ENCODE data around the gene PLEKHG4B. TPM values are rescaled to one million over a fixed set of nuclear protein-coding genes. Genes with fewer than 3 reads are reported as not detected.

PLEKHG4B gene
- total RNA-seq, 1 donor from 2014 or later, result 6.8 TPM

- DNase-seq (ENCODE audit: low spot score), result no peak
- TF ChIP-seq, protein P1, sequence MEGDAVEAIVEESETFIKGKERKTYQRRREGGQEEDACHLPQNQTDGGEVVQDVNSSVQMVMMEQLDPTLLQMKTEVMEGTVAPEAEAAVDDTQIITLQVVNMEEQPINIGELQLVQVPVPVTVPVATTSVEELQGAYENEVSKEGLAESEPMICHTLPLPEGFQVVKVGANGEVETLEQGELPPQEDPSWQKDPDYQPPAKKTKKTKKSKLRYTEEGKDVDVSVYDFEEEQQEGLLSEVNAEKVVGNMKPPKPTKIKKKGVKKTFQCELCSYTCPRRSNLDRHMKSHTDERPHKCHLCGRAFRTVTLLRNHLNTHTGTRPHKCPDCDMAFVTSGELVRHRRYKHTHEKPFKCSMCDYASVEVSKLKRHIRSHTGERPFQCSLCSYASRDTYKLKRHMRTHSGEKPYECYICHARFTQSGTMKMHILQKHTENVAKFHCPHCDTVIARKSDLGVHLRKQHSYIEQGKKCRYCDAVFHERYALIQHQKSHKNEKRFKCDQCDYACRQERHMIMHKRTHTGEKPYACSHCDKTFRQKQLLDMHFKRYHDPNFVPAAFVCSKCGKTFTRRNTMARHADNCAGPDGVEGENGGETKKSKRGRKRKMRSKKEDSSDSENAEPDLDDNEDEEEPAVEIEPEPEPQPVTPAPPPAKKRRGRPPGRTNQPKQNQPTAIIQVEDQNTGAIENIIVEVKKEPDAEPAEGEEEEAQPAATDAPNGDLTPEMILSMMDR (IDR thresholded peaks at IDR 0.05; ENCODE audit: unreplicated experiment), result no peak
- Mint-ChIP-seq H3K36me3 (ENCODE audit: low read depth, unreplicated experiment) (peaks cover 4% of the 10 kb centered on the region), H3K4me3 (ENCODE audit: unreplicated experiment) (no peak overlapping the region), H3K9me3 (ENCODE audit: unreplicated experiment) (no peaks in the 10 kb centered on the region), H3K27me3 (ENCODE audit: unreplicated experiment) (peaks cover 11% of the 10 kb centered on the region), H3K27ac (ENCODE audit: unreplicated experiment) (no peak overlapping the region), H3K4me1 (ENCODE audit: unreplicated experiment) (no peaks in the 10 kb centered on the region)
These were observed 14.8 kb upstream of the PLEKHG4B start for GRCh38 chr5:77170-77501.

DNA sequence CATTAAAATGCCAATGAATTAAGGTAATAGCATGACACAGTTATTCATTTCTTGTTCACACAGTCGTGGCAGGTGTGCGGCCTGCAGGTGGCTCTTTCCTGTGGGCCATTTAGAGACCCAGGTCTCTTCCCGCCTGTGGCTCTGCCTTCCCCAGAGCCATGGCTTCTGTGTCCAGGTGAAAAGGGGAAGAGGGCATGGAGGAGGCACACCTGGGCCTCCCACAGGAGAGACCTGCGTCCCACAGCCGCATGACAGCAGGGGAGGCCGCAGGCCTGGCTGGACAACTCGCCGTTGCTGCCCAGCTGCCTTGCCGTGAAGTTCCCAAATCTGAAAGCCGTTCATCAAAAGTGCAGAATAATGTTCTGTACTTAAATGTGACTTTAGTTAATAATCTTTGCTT, 14.4 kb upstream of the PLEKHG4B start:
- no peaks in the 10 kb centered on the region for H3K9me3 Mint-ChIP-seq (ENCODE audit: unreplicated experiment)
- peaks cover 11% of the 10 kb centered on the region for H3K27me3 Mint-ChIP-seq (ENCODE audit: unreplicated experiment)
- H3K4me1 Mint-ChIP-seq (ENCODE audit: unreplicated experiment), result peaks cover under 1% of the 10 kb centered on the region
- H3K27ac Mint-ChIP-seq (ENCODE audit: unreplicated experiment), result no peak overlapping the region
- H3K4me3 Mint-ChIP-seq (ENCODE audit: unreplicated experiment), result no peak overlapping the region
- peaks cover 4% of the 10 kb centered on the region for H3K36me3 Mint-ChIP-seq (ENCODE audit: low read depth, unreplicated experiment)
- DNase-seq (ENCODE audit: low spot score), result no peak
- TF ChIP-seq, protein P1 (IDR thresholded peaks at IDR 0.05; ENCODE audit: unreplicated experiment), result no peak

DNA sequence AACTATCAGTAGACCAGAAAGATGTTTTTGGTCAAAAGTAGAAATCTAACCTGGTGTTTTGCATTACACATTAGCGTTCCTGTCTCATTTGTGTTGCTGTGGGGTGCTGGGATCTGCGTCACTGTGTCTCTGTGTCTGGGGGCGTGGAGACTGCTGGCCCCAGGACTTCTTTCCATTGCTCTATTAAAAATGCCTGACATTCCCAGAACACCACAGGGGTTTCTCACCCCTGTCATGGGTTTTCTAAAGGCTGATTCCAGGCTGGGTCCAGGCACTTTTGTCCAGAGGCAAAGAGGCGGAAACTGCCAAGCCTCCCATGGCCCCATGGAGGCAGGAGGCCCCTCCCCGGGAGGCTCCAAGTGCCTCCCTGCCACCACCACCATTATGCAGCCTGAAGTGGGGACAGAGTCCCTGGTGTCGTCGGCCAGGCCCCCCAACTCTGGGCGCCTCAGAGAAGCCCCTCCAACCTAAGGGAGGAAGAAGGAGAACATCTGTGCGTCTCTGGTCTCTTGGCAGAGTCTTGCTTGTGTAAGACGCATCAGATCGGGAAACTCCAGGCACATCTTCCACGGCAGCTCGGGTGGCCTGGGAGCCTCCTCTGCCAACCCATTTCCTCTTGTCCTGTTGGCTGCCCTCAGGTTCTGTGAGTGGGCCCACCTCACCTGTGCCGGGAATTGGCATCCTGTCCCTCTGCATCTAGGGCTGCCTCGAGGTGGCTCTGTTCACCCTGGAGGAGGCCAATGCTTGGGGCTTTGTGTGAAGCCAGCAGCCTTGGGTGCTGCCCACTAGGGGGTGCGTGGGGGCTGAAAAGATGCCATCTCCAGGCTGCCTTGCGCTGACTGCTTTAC, 13.8 kb upstream of the PLEKHG4B start:
- Mint-ChIP-seq H3K4me3 (ENCODE audit: unreplicated experiment) (no peak overlapping the region), H3K27ac (ENCODE audit: unreplicated experiment) (no peak overlapping the region), H3K36me3 (ENCODE audit: low read depth, unreplicated experiment) (peaks cover 9% of the 10 kb centered on the region), H3K4me1 (ENCODE audit: unreplicated experiment) (peaks cover 6% of the 10 kb centered on the region), H3K9me3 (ENCODE audit: unreplicated experiment) (no peaks in the 10 kb centered on the region), H3K27me3 (ENCODE audit: unreplicated experiment) (peaks cover 11% of the 10 kb centered on the region)
- TF ChIP-seq, protein P1 (IDR thresholded peaks at IDR 0.05; ENCODE audit: unreplicated experiment), result no peak
- peak; percentile 45 for DNase-seq (ENCODE audit: low spot score)

GRCh38 chr5:78805-79149, 13.2 kb upstream of the PLEKHG4B start:
- Mint-ChIP-seq H3K4me3 (ENCODE audit: unreplicated experiment) (no peak overlapping the region), H3K4me1 (ENCODE audit: unreplicated experiment) (peaks cover 6% of the 10 kb centered on the region), H3K36me3 (ENCODE audit: low read depth, unreplicated experiment) (peaks cover 9% of the 10 kb centered on the region), H3K27ac (ENCODE audit: unreplicated experiment) (no peak overlapping the region), H3K27me3 (ENCODE audit: unreplicated experiment) (peaks cover 11% of the 10 kb centered on the region), H3K9me3 (ENCODE audit: unreplicated experiment) (no peaks in the 10 kb centered on the region)
- TF ChIP-seq, protein P1 (IDR thresholded peaks at IDR 0.05; ENCODE audit: unreplicated experiment), result no peak
- no peak for DNase-seq (ENCODE audit: low spot score)

DNA sequence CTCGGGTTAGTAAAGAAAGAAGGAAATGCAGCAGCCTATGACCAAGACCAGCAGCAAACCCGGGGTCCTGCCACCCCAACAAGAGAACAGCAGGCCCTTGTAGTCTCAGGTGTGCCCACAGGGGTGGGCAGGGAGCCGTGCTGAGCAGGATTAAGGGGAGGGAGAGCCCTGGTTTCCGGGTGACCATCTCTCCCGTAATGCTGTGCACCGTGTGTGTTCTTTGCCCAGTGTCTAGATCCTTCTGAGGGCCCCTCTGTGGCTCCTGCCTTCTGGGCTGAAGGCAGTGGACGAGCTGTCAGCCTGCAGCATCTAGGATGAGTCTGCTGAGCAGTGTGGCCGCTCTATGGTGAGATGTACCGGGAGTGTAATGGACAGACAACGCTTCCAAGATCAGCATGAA, 12.7 kb upstream of the PLEKHG4B start:
- Mint-ChIP-seq H3K27ac (ENCODE audit: unreplicated experiment) (no peak overlapping the region), H3K36me3 (ENCODE audit: low read depth, unreplicated experiment) (peaks cover 9% of the 10 kb centered on the region), H3K4me3 (ENCODE audit: unreplicated experiment) (no peak overlapping the region), H3K9me3 (ENCODE audit: unreplicated experiment) (no peaks in the 10 kb centered on the region), H3K27me3 (ENCODE audit: unreplicated experiment) (peaks cover 11% of the 10 kb centered on the region), H3K4me1 (ENCODE audit: unreplicated experiment) (peaks cover 6% of the 10 kb centered on the region)
- TF ChIP-seq, protein P1 (IDR thresholded peaks at IDR 0.05; ENCODE audit: unreplicated experiment), result no peak
- DNase-seq (ENCODE audit: low spot score), result no peak
